ENCODE data around the gene MT1A. TPM values are rescaled to one million over a fixed set of nuclear protein-coding genes. Genes with fewer than 3 reads are reported as not detected.

Gene MT1A
- total and polyA plus RNA-seq, 2 donors (not counting 3 experiments of a cell fraction or from before 2014, with no cell fraction given), result 6.5 to 8.4 TPM

DNA sequence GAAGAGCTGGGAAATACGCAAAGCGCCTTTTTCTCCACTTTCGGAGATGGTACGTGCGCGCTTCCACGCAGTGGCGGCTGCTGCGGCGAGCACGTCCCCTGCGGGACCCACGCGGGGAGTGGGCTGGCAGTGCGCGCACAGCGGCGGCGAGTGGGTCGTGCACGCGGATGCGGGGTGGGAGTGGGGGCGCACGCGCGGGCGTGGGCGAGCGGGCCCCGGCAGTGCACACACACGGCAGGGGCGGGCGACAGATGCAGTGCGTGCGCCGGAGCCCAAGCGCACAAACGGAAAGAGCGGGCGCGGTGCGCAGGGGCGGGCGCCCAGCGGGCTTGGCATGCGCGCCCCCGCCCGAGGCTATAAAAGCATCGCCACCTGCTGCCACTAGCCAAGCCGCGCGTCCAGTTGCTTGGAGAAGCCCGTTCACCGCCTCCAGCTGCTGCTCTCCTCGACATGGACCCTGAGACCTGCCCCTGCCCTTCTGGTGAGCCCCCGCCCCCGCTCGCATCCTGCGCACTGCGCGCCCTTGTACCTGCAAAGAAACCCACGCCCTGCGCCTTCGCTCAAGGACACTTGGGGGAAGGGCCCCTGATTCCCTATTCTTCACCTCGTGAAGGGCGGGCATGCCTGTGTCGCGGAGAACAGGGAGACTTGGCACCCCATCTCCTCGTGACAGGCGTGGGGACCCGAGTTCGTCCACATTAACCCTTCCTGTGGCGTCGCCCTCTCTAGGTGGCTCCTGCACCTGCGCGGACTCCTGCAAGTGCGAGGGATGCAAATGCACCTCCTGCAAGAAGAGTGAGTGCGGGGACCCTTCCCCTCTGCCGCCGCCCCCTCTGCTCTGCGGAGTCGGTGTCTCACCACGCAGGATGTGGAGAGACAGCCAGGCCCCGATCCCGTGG, 49.1 kb upstream of the MT1A start, which contains the start of gene MT3:
Gene MT3 (plus strand): TSS at position 388 of the 899 bp plus-strand sequence. CDS start 63 bp downstream, at position 451.
- no TSS peak for BruUV-seq (replicated peaks)
- H3K27me3 ChIP-seq (ENCODE audit: control insufficient read depth in 2 of 2, insufficient read depth in 2 of 2, low read length in 2 of 2), result peaks cover 20 to 21% of the 10 kb centered on the region in 2 experiments
- peak within 1 kb of the TSS; percentile 56 for H3K4me2 ChIP-seq (ENCODE audit: insufficient read depth, low read length)
- H3K9ac ChIP-seq (replicated peaks; ENCODE audit: extremely low read depth, insufficient read depth, low read length), result no peak within 1 kb of the TSS
- no peak within 1 kb of the TSS for H3K27ac ChIP-seq (ENCODE audit: insufficient read depth, low read depth, low read length)
- no peaks in the 10 kb centered on the region for H3K9me1 ChIP-seq (replicated peaks; ENCODE audit: control insufficient read depth, extremely low read depth, insufficient read depth, low read length)
- H3K9me3 ChIP-seq (replicated peaks; ENCODE audit: control insufficient read depth, insufficient read depth, low read length), result no peaks in the 10 kb centered on the region
- peak within 1 kb of the TSS; percentile 38 for H2AFZ ChIP-seq (ENCODE audit: low read depth, low read length)
- FAIRE-seq, result no peak
- H3K36me3 ChIP-seq (ENCODE audit: control insufficient read depth in 2 of 2, extremely low read depth in 1 of 2, insufficient read depth in 2 of 2, low read length in 2 of 2), result no peaks in the 10 kb centered on the region
- no peaks in the 10 kb centered on the region for H4K20me1 ChIP-seq (replicated peaks; ENCODE audit: control insufficient read depth, extremely low read depth, insufficient read depth, low read length)
- ChIA-PET POLR2A (no interaction called here), CTCF (interaction anchor here (1.3 to 4.1 kb wide), 2 partner anchors 12 to 113 kb away, joined by 3 to 26 read pairs; no protein-coding TSS in a partner anchor)
- no peaks in the 10 kb centered on the region for H3K4me1 ChIP-seq (ENCODE audit: control insufficient read depth, extremely low read depth, insufficient read depth, low read length)
- DNase-seq (ENCODE audit: low read depth, low spot score), result no peak
- intact Hi-C loops (cut with micrococcal nuclease) (no loop called here), dilution Hi-C loops (cut with MboI; ENCODE audit: extremely low pct_ligation_motif_present, low sequenced_read_pairs) (no loop called here)
- H3K79me2 ChIP-seq (ENCODE audit: control insufficient read depth, insufficient read depth, low read length), result no peaks in the 10 kb centered on the region
- H3K4me3 ChIP-seq (replicated peaks in 1 of 3; ENCODE audit: insufficient read depth in 1 of 3, low read depth in 1 of 3, low read length in 3 of 3), result peak within 1 kb of the TSS in 2 of 3 experiments; percentile 20 to 32
- TF ChIP-seq MYC (IDR thresholded peaks at IDR 0.05; ENCODE audit: low read depth, low read length) (no peak), EZH2 (IDR thresholded peaks at IDR 0.05; ENCODE audit: borderline replicate concordance, low read depth, low read length, severe bottlenecking) (peak; percentile 61)

DNA sequence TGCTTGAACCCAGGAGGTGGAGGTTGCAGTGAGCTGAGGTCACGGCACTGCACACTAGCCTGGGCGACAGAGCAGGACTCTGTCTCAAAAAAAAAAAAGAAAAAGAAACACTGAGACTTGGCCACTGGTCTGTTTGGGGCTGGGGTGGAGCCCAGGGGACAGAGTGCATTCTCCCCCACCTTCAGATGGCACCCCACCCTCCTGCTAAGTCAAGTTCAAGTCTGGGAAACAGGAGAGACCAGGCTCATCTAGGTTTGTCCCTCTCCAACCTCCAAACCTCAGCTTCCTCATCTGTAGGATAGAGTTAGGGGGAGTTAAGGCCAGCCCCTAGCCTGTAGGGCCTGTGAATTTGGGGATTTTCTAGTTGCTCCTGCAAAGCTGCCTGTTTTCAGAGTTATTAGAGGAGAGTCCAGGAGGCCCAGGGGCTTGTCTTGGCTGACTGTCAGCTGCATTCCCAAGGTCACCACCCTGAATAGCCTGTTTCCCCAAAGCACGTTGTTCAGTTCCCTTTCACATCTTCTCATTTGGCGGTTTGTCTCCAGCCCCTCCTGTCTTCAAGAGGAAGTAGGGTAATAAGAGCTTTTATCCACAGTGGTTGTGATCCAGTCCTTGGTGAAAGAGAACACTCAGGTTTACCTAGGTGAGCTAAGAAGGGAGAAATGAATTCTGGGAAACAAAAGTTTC, 46.9 kb upstream of the MT1A start:
- no peak overlapping the region for H3K9ac ChIP-seq (replicated peaks; ENCODE audit: extremely low read depth, insufficient read depth, low read length)
- POLR2A ChIA-PET, result no interaction called here
- H3K9me3 ChIP-seq (replicated peaks; ENCODE audit: control insufficient read depth, insufficient read depth, low read length), result no peaks in the 10 kb centered on the region
- DNase-seq (ENCODE audit: low read depth, low spot score) (no peak), FAIRE-seq (no peak)
- no peaks in the 10 kb centered on the region for H4K20me1 ChIP-seq (replicated peaks; ENCODE audit: control insufficient read depth, extremely low read depth, insufficient read depth, low read length)
- H2AFZ ChIP-seq (ENCODE audit: low read depth, low read length), result no peak overlapping the region
- H3K27ac ChIP-seq (ENCODE audit: insufficient read depth, low read depth, low read length), result no peak overlapping the region
- H3K9me1 ChIP-seq (replicated peaks; ENCODE audit: control insufficient read depth, extremely low read depth, insufficient read depth, low read length), result no peaks in the 10 kb centered on the region
- BruUV-seq (replicated peaks), result no TSS peak
- H3K4me2 ChIP-seq (ENCODE audit: insufficient read depth, low read length), result no peak overlapping the region
- no peaks in the 10 kb centered on the region for H3K79me2 ChIP-seq (ENCODE audit: control insufficient read depth, insufficient read depth, low read length)
- H3K27me3 ChIP-seq (ENCODE audit: control insufficient read depth in 2 of 2, insufficient read depth in 2 of 2, low read length in 2 of 2), result peaks cover 18 to 19% of the 10 kb centered on the region in 2 experiments
- CTCF ChIA-PET, result interaction anchor here (0.6 to 4.1 kb wide), 7 partner anchors 10 to 77 kb away, joined by 3 to 26 read pairs (median 6); partner anchors contain the start of gene MT1M
- intact Hi-C loops (cut with micrococcal nuclease) (no loop called here), dilution Hi-C loops (cut with MboI; ENCODE audit: extremely low pct_ligation_motif_present, low sequenced_read_pairs) (no loop called here)
- H3K36me3 ChIP-seq (ENCODE audit: control insufficient read depth in 2 of 2, extremely low read depth in 1 of 2, insufficient read depth in 2 of 2, low read length in 2 of 2), result no peaks in the 10 kb centered on the region
- TF ChIP-seq EZH2 (IDR thresholded peaks at IDR 0.05; ENCODE audit: borderline replicate concordance, low read depth, low read length, severe bottlenecking), result no peak
- no peak for TF ChIP-seq GATA2 (IDR thresholded peaks at IDR 0.05; ENCODE audit: insufficient read depth, insufficient read length, low read depth, low read length)
- TF ChIP-seq JUN (IDR thresholded peaks at IDR 0.05; ENCODE audit: borderline replicate concordance, insufficient read depth, insufficient read length, low read depth), result no peak
- no peak for TF ChIP-seq FOS (IDR thresholded peaks at IDR 0.05; ENCODE audit: borderline replicate concordance, insufficient read depth, low read length)
- TF ChIP-seq, protein P1, sequence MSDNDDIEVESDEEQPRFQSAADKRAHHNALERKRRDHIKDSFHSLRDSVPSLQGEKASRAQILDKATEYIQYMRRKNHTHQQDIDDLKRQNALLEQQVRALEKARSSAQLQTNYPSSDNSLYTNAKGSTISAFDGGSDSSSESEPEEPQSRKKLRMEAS (IDR thresholded peaks at IDR 0.05; ENCODE audit: insufficient read depth, insufficient read length), result no peak
- TF ChIP-seq POLR2AphosphoS5 (IDR thresholded peaks at IDR 0.05; ENCODE audit: insufficient read depth, low read depth, low read length), result no peak
- TF ChIP-seq POLR2A (IDR thresholded peaks at IDR 0.05; ENCODE audit: low read depth, low read length), result no peak
- no peak for TF ChIP-seq MYC (IDR thresholded peaks at IDR 0.05; ENCODE audit: low read depth, low read length)
- TF ChIP-seq CTCF (IDR thresholded peaks at IDR 0.05; ENCODE audit: extremely low read depth in 1 of 2, insufficient read depth in 1 of 2, low read depth in 1 of 2, low read length in 2 of 2), result no peak
- no peak overlapping the region for H3K4me3 ChIP-seq (replicated peaks in 1 of 3; ENCODE audit: insufficient read depth in 1 of 3, low read depth in 1 of 3, low read length in 3 of 3)
- no peaks in the 10 kb centered on the region for H3K4me1 ChIP-seq (ENCODE audit: control insufficient read depth, extremely low read depth, insufficient read depth, low read length)
